ENCODE measurements around the gene ARMC12.
"Not testable (repeated sequence)": the region's sequence is repeated elsewhere in the genome, so short reads cannot be mapped to it uniquely, and the experiment has no call there.

Gene ARMC12

DNA sequence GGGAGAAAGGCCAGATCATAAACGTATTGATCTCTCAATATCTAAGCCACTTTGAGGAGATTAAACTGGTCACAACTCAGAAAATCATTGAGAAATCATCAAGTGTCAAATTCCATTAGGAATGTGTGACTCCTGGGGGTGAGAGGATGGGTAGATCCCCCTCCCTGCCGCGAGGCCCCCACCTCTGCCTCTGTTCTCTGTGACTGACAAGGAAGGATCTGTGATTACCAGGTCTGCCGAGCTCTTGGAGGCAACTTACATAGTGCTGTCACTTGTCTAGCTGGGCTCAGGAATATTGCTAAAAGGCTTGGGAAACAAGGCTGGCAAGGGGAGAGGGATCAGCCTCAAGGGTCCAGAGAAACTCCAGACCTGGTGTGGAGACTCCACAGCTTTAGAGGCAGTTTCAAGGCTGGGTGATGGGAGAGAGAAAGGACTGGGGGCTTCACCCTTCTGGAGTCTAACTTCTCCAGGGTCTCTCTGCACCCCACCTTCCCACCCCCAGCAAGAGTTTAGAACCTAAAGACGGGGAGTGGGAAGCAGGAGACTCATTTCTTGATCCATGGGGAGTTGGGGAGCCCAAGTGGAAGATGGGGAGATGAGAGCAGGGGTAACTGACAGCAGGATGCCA, 11.6 kb upstream of the ARMC12 start:
- no peak for TF ChIP-seq POLR2A (IDR thresholded peaks at IDR 0.05; ENCODE audit: low read depth, low read length)
- DNase-seq (ENCODE audit: insufficient read length, low spot score): no peak
- no peak for FAIRE-seq

DNA sequence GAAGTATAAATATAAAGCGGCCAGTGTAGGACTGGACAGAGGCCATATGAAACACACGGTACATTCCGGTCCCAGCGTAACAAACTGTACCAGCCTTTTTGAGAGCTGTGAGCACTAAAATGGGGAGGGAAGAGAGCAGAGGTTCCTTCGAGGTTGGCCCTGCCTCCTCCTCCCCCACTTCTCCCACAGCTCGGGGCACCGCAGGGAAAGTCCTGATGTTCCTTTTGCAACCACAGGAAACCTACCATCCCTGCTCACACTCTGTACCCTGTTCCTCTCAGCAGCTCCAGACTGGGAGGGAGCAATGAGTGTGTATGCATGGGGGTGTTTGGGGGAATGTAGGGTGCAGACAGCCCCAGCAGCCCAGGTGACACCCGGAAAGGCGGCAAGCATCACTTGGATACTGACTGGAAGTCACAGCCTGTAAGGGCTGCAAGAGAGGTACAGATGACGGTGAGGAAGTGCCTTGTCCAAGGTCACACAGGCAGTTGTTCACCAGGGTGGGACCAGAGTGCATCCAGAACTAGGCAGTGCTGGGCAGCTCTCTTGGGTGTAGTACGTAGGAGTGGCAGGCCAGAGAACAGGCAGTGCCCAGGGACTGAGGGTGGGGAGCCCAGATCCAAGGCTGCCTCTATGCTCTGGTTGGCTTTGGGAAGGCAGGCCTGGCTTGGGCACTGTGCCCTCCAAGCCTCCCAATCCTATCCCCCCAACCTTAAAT, 11.0 kb upstream of the ARMC12 start:
- no peak for DNase-seq (ENCODE audit: insufficient read length, low spot score)
- FAIRE-seq: no peak
- TF ChIP-seq POLR2A (IDR thresholded peaks at IDR 0.05; ENCODE audit: low read depth, low read length): no peak

DNA sequence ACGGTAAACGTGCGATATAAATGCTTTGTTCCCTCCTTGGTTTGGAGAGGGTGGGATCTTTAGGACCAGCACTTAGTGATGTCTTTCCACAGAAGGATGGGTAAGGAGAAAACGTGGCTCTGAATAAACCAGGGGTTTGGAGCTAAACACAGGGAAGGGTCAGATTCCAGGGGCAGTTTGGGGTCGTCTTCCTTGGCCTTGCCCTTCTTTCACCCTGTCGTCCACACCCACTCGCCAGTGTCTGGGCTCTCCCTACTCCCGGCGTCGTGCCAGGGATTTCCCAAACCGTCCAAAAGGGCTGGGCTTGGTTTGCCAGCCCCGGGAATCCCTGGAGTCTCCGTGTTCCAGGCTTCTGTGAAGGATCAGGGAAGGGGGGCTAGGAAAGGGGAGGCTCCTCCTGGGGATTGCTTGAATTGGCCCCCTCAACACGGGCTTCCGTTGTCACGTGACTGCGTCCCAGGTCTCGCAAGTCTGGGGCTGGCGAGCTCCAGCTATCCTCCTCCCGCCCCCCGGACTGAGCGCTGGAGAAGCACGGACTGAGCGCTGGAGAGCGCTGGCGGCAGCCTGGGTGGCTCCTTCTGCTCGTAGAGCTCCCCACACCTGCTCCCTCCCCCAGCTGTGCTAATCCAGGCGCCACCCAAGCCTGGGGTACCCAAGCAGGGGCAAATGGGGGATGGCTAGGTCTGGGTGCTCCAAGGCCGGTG, 9.4 kb upstream of the ARMC12 start:
- no peak for FAIRE-seq
- DNase-seq (ENCODE audit: insufficient read length, low spot score): peak; percentile 65

DNA sequence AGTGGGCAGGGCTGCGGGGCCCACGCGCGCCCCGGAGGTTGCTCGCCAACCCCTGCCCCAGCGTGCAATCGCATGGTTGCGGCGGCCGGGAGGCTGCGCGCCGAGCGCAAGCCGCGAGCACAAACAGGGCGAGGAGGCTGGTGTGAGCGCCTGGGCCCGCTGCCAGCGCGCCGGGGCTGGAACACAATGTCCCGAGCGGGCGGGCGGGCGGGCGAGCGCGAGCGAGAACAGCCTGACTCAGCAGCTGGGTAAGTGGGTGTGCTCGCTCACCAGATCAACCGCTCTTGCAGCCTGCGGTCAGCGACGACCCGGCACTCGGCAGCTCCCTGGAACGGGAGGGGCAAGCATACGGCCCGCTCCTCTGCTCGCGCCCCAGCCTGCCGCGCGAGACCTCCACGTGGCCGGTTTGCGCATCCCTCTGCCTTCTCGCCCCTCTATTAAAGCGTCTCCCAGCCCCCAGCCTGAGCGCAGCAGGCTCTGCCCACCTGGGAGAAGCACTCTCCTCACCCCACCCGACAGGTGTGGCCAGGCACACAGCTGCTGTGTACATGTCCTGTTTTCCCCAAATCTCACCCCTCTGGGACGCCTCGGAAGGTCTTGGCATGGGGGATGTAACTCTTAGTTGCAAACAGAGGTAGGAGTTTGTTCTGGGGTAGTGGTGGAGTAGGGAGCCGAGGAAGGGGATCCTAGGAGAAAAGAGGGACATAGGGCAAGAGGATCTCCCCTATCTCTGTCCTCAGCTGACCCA, 8.7 kb upstream of the ARMC12 start:
- FAIRE-seq: no peak
- TF ChIP-seq POLR2A (IDR thresholded peaks at IDR 0.05; ENCODE audit: low read depth, low read length): 0 out of 2 replicates have a peak, but pooled peaks have one; percentile 11
- peak; percentile 90 for DNase-seq (ENCODE audit: insufficient read length, low spot score)

More for the DNA sequence above, 9.4 kb upstream of the ARMC12 start:
- no peak for TF ChIP-seq POLR2A (IDR thresholded peaks at IDR 0.05; ENCODE audit: low read depth, low read length)

DNA sequence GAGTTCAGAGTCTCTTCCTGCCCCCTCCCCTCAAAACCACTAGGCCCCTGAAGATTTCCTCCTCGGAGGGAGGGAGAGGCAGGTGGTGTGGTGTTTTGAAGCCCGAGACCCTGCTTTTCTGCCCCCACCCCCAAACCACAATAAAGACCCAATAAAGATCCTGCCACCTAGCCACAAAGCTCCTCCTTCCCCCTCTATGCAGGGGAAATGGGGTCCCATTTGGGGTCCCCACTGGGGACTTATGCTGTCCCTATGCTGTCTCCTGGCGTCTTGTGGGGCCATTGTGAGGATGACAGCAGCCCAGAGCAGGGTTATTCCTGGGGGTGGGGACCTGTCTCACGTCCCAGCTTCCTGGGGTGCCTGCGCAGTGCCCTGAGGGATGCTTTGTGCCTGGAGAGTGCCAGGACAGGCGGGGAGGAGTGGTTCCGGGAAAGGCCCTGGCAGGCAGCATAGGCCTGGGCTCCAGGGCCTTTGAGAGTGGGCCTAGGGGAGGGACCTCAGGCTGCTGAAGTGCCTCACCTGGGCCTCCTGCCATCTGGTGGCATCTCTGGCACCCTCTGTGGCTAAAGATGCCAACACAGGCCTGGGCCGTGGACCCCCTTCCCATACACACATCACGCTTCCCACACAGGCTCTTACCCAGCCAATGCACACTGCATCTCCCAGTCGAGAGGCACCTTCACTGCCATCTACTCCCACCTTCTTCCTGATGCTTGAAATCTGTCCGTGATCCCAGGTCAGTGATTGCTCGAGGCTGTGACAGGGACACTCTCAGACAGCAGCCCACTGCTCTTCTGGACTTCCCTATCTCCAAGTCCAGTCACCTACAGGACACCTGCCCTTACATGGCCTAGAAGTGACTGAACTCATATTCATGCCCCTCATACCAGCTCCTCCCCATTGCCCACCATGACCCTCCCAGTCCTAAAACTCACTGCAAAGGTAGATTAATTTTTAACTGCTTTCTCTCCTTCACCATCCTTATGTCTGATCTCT, 7.9 kb upstream of the ARMC12 start:
- no peak for TF ChIP-seq POLR2A (IDR thresholded peaks at IDR 0.05; ENCODE audit: low read depth, low read length)

DNA sequence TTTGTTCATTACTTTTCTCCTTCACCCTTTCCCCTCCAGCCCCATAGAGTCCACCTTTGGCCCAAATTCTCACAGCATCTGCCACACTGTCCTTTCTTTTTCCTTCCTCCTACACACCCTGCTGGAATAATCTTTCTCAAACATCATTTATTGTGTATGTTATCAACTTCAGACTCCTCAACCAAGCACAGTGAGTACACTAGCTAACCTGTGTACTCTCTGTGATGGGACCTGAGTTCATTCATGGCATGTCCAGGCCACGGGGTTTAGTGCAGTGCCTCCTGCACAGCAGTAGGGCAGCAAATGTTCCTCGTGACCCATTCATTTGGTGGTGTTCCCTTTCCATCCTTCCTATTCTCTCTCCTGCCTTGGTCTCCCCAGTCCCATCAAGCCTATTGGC, 7.1 kb upstream of the ARMC12 start:
- DNase-seq (ENCODE audit: insufficient read length, low spot score) (no peak), FAIRE-seq (no peak)
- no peak for TF ChIP-seq POLR2A (IDR thresholded peaks at IDR 0.05; ENCODE audit: low read depth, low read length)

More for the DNA sequence above, 7.9 kb upstream of the ARMC12 start:
- FAIRE-seq: no peak
- DNase-seq (ENCODE audit: insufficient read length, low spot score): no peak

DNA sequence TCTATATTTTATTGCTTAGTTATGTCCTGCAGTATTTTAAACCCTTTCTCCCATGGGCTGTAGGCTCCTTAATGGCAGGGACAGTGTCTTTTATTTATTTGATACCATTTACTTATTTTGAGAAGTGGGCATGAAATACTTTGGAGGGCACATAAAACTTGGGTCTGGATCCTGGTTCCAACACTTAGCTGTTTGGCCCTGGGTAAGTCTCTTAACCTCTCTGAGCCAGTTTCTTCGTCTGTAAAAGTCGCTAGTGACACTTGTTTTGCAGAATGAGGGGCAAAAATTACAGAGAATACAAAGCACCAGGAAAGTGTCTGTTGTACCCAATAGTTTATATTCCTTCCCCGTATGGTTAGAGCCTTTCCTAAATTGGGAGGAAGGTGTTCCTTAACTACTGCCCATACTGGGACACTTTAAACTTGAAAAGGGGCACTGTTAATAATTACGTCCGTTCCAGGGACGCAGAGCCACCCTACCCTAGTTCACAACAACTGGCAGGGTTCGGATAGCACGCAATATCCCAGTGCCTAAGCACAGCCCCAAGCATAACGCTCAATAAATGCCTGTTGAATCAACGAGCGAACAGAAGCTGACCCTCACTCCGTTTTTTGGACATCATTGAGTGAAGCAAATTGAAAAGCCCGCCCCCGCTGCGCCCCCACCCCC, 6.0 kb upstream of the ARMC12 start:
- FAIRE-seq (no peak), DNase-seq (ENCODE audit: insufficient read length, low spot score) (no peak)
- no peak for TF ChIP-seq POLR2A (IDR thresholded peaks at IDR 0.05; ENCODE audit: low read depth, low read length)

DNA sequence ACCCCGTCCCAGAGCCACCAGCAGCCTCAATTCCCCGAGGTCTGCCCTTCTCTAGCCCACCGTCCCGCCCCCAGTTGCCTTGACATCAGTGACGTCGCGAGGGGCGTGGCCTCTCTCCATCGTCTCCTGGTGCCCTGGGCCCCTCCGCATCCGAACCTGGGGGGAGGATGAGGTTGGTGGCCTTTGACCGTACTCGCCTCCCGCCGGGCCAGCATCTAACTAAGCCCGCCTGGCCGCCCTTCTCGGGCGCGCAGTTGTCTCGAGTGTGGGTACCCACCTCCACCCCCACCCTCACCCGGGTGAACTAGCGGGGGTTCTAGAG, 5.5 kb upstream of the ARMC12 start:
- TF ChIP-seq POLR2A (IDR thresholded peaks at IDR 0.05; ENCODE audit: low read depth, low read length): peak; percentile 49
- DNase-seq (ENCODE audit: insufficient read length, low spot score) (peak; percentile 73), FAIRE-seq (no peak)

DNA sequence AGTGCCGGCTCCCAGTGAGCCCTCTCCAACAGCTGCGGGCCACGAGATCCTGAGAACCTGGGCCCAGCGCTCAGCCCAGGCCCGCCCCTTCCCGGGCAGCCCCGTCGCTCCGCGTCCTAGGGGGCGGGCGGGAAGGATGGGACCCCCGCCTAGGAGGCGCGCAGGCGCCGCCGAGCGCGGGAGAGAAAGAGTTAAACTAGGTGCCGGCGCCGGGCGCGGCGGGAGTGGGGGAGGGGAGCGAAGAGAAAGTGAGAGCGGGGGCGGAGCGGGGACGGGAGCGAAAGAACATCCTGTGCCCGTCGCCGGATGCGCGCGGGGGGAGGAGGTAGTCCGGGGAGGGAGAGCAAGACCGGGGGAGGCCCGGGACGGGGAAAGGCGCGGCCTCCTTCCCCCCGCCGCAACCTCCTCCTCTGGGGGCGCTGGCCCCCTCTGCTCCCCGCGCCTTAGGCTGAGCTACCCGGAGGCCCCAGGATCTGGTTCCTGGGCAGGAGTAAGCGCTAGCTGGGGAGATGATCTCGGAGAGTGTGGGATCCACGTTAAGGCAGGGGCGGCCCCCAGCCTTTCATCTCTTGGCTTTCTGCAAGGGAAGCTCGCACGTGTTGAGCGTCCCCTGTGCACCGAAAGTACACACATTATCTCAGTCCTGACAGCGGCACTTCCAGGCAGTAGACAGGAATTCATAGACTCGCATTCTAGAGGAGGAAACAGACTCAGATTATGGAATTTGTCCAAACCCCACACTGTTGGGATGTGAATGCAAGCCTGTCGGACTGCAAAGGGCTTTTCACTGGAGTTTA, 4.9 kb upstream of the ARMC12 start:
- TF ChIP-seq POLR2A (IDR thresholded peaks at IDR 0.05; ENCODE audit: low read depth, low read length): peak; percentile 41
- FAIRE-seq: no peak
- DNase-seq (ENCODE audit: insufficient read length, low spot score): peak; percentile 88

DNA sequence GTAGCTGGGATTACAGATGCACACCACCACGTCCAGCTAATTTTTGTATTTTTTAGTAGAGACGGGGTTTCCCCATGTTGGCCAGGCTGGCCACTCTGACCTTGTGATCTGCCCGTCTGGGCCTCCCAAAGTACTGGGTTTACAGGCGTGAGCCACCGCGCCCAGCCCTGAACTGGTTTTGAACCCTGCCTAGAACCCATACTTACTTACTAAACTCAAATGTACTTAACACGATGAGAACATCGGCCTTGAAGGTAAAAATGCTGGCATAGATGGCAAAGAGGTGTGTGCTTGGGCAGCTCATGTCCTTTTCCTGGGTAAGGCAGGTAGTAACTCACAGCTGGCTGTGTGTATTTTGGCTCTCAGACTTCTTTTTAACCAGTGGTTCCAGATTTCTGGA, 3.2 kb upstream of the ARMC12 start:
- DNase-seq (ENCODE audit: insufficient read length, low spot score) (no peak), FAIRE-seq (no peak)
- no peak for TF ChIP-seq POLR2A (IDR thresholded peaks at IDR 0.05; ENCODE audit: low read depth, low read length)

DNA sequence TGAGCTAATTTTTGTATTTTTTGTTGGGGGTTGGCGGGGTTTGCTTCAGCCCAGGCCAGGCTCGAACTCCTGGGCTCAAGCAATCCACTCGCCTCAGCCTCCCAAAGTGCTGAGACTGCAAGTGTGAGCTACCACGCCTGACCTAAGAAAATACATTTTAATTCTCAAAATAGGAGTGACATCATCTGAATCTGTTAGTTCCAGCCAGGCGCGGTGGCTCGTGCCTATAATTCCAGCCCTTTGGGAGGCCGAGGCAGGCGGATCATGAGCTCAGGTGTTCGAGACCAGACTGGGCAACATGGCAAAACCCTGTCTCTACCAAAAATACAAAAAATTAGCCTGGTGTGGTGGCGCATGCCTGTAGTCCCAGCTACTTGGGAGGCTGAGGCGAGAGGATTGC, 2.5 kb upstream of the ARMC12 start:
- not testable (repeated sequence) for DNase-seq (ENCODE audit: insufficient read length, low spot score); FAIRE-seq

DNA sequence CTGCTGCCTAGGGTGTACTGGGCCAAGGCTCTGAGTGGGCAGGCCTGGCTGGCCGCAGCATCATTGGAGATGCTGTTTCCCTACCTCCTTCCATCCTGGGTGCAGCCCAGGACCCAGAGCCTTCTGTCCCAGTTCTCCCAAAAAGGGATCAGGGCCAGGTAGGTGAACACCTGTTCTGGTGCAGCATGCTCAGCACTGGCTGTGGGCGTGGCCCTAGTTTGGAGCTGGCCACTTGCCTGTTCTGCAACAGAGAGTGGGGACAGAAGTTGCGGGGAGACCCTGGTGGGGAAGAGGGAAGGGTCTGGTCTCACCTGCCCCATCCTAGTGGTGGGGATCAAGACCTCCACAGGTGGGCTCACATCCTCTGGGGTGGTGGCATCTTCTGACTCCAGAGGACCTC, 1.4 kb upstream of the ARMC12 start:
- no peak for TF ChIP-seq POLR2A (IDR thresholded peaks at IDR 0.05; ENCODE audit: low read depth, low read length)
- FAIRE-seq (no peak), DNase-seq (ENCODE audit: insufficient read length, low spot score) (no peak)

All from H54 (cell line).